ENCODE data around the gene MTMR12.
"Not testable (repeated sequence)": the region's sequence is repeated elsewhere in the genome, so short reads cannot be mapped to it uniquely, and the experiment has no call there.

DNA sequence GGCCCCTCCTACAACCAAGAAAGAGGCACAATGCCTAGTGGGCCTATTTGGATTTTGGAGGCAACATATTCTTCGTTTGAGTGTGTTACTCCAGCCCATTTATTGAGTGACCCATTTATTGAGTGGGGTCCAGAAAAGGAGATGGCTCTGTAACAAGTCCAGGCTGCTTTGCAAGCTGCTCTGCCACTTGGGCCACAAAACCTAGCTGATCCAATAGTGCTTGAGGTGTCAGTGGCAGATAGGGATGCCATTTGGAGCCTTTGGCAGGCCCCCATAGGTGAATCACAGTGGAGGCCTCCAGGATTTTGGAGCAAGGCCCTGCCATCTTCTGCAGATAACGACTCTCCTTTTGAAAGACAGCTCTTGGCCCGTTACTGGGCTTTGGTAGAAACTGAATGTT lies 22.2 kb downstream of the MTMR12 start:
- TF ChIP-seq, protein P1, sequence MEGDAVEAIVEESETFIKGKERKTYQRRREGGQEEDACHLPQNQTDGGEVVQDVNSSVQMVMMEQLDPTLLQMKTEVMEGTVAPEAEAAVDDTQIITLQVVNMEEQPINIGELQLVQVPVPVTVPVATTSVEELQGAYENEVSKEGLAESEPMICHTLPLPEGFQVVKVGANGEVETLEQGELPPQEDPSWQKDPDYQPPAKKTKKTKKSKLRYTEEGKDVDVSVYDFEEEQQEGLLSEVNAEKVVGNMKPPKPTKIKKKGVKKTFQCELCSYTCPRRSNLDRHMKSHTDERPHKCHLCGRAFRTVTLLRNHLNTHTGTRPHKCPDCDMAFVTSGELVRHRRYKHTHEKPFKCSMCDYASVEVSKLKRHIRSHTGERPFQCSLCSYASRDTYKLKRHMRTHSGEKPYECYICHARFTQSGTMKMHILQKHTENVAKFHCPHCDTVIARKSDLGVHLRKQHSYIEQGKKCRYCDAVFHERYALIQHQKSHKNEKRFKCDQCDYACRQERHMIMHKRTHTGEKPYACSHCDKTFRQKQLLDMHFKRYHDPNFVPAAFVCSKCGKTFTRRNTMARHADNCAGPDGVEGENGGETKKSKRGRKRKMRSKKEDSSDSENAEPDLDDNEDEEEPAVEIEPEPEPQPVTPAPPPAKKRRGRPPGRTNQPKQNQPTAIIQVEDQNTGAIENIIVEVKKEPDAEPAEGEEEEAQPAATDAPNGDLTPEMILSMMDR (IDR thresholded peaks at IDR 0.05), result not testable (repeated sequence)
- TF ChIP-seq EP300, POLR2A (IDR thresholded peaks at IDR 0.05): not testable (repeated sequence)
